Measurements from ENCODE around the gene DCTN5. TPM values are rescaled to one million over a fixed set of nuclear protein-coding genes. Genes with fewer than 3 reads are reported as not detected.

Gene DCTN5
- total RNA-seq, 1 donor from 2014 or later = 93.8 TPM

DNA sequence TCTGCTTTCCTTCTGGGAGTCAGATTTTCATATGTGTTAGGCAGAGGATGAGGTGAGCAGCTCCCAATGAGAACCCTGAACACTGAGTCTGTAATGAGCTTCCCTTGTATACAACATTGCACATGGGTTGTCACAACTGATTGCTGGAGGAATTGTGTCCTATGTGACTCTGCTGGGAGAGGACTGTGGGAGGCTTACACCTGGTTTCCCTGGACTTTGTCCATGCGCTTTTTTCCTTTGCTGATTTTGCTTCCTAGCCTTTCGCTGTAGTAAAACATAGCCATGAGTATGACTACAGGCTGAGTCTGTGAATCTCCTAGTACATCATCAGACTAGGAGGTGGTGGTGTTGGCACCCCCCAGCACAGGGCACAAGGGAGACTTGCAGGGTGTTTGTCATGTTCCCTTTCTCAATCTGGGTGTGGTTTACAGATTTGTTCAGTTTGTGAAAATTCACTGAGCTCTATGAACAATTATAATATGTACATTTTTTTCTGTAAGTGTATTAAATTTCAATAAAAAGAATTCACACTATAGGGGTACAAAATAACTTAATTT lies 35.7 kb downstream of the DCTN5 start:
- TF ChIP-seq, protein P1, sequence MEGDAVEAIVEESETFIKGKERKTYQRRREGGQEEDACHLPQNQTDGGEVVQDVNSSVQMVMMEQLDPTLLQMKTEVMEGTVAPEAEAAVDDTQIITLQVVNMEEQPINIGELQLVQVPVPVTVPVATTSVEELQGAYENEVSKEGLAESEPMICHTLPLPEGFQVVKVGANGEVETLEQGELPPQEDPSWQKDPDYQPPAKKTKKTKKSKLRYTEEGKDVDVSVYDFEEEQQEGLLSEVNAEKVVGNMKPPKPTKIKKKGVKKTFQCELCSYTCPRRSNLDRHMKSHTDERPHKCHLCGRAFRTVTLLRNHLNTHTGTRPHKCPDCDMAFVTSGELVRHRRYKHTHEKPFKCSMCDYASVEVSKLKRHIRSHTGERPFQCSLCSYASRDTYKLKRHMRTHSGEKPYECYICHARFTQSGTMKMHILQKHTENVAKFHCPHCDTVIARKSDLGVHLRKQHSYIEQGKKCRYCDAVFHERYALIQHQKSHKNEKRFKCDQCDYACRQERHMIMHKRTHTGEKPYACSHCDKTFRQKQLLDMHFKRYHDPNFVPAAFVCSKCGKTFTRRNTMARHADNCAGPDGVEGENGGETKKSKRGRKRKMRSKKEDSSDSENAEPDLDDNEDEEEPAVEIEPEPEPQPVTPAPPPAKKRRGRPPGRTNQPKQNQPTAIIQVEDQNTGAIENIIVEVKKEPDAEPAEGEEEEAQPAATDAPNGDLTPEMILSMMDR (IDR thresholded peaks at IDR 0.05; ENCODE audit: unreplicated experiment) = no peak
- Mint-ChIP-seq H3K9me3 (ENCODE audit: unreplicated experiment) (no peaks in the 10 kb centered on the region), H3K27me3 (ENCODE audit: unreplicated experiment) (peaks cover 5% of the 10 kb centered on the region), H3K27ac (ENCODE audit: unreplicated experiment) (peak overlapping the region; percentile 25), H3K4me1 (ENCODE audit: unreplicated experiment) (peaks cover 16% of the 10 kb centered on the region), H3K36me3 (ENCODE audit: low read depth, unreplicated experiment) (peaks cover 17% of the 10 kb centered on the region), H3K4me3 (ENCODE audit: unreplicated experiment) (no peak overlapping the region)
- no peak for DNase-seq (ENCODE audit: low spot score)

DNA sequence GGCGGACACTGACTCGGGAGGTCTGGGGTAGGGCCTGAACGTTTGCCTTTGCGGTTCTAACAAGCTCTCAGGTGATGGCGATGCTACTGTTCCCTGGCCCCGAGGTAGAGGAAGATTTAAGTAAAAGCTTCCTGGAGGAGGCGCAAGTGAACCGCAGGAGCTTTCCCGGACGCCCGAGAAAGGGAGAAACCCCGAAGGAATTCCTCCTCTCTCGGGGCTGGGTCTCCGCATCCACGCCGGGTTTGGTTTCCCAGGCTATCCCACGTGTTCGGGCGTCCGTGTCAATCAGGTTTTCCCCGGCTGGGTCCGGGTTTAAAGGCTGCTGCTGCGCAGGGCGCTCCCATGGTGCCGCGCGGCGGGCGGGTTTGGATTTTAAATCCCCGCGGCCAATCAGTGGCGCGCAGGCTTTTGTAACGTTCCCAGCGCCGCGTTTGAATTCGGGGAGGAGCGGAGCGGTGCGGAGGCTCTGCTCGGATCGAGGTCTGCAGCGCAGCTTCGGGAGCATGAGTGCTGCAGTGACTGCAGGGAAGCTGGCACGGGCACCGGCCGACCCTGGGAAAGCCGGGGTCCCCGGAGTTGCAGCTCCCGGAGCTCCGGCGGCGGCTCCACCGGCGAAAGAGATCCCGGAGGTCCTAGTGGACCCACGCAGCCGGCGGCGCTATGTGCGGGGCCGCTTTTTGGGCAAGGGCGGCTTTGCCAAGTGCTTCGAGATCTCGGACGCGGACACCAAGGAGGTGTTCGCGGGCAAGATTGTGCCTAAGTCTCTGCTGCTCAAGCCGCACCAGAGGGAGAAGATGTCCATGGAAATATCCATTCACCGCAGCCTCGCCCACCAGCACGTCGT lies 37.4 kb downstream of the DCTN5 start, which contains the start of gene PLK1:
Gene PLK1 (plus strand): TSS at position 460 of the 844 bp plus-strand sequence. CDS start 44 bp downstream, at position 504.
- peak within 1 kb of the TSS; percentile 89 for H3K4me3 Mint-ChIP-seq (ENCODE audit: unreplicated experiment)
- H3K9me3 Mint-ChIP-seq (ENCODE audit: unreplicated experiment) = no peaks in the 10 kb centered on the region
- TF ChIP-seq, protein P1 (IDR thresholded peaks at IDR 0.05; ENCODE audit: unreplicated experiment) = no peak
- peak within 1 kb of the TSS; percentile 61 for H3K27ac Mint-ChIP-seq (ENCODE audit: unreplicated experiment)
- peaks cover 15% of the 10 kb centered on the region for H3K36me3 Mint-ChIP-seq (ENCODE audit: low read depth, unreplicated experiment)
- DNase-seq (ENCODE audit: low spot score) = peak; percentile 78
- H3K27me3 Mint-ChIP-seq (ENCODE audit: unreplicated experiment) = peaks cover 5% of the 10 kb centered on the region
- H3K4me1 Mint-ChIP-seq (ENCODE audit: unreplicated experiment) = peaks cover 16% of the 10 kb centered on the region

DNA sequence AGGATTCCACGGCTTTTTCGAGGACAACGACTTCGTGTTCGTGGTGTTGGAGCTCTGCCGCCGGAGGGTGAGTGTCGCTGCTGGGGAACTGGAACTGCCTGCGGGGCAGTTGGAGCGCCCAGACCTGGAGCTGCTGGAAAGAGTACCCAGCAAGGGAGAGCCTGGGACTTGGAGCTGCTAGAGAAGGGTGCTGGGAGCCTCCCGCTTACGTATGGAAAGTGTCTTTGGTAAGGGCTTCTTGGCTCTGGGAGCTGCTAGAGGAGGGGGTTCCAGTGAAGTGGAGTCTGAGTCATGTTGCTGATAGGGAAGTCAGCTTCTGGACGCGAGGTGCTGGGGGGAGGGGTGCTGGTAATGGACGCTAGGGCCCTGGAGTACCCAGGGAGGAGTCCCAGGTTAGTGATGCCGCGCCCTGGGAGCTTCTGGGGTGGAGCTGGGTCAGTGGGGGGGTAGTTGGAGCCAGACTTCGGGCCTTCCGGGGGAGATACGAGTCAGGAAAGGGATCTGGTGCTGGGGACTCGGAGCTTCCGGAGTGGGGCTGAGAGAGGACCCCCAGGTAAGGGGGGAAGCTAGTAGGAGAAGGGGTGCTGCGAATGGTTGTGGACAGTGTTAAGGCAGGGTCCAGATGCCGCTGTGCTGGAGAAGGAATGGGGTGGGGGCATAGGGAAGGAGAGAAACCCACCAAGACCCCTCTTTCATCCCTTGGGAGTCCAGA lies 38.2 kb downstream of the DCTN5 start:
- TF ChIP-seq, protein P1 (IDR thresholded peaks at IDR 0.05; ENCODE audit: unreplicated experiment) = no peak
- H3K36me3 Mint-ChIP-seq (ENCODE audit: low read depth, unreplicated experiment) = peaks cover 19% of the 10 kb centered on the region

DNA sequence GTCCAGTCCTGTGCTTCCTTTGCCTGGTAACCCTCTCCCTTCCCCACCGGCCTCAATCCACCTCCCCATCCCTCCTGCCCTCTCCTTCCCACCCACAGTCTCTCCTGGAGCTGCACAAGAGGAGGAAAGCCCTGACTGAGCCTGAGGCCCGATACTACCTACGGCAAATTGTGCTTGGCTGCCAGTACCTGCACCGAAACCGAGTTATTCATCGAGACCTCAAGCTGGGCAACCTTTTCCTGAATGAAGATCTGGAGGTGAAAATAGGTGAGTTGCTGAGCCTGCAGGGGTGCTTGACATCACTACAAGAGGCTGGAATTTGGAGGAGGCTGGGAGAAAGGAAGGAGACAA lies 38.7 kb downstream of the DCTN5 start:
- H3K36me3 Mint-ChIP-seq (ENCODE audit: low read depth, unreplicated experiment) = peaks cover 17% of the 10 kb centered on the region
- no peak for DNase-seq (ENCODE audit: low spot score)
- TF ChIP-seq, protein P1 (IDR thresholded peaks at IDR 0.05; ENCODE audit: unreplicated experiment) = no peak
- H3K9me3 Mint-ChIP-seq (ENCODE audit: unreplicated experiment) = no peaks in the 10 kb centered on the region
- H3K4me3 Mint-ChIP-seq (ENCODE audit: unreplicated experiment) = peak overlapping the region; percentile 89
- peaks cover 7% of the 10 kb centered on the region for H3K27me3 Mint-ChIP-seq (ENCODE audit: unreplicated experiment)
- H3K4me1 Mint-ChIP-seq (ENCODE audit: unreplicated experiment) = peaks cover 16% of the 10 kb centered on the region
- no peak overlapping the region for H3K27ac Mint-ChIP-seq (ENCODE audit: unreplicated experiment)

More for the DNA sequence above, 38.2 kb downstream of the DCTN5 start:
- no peak for DNase-seq (ENCODE audit: low spot score)
- H3K9me3 Mint-ChIP-seq (ENCODE audit: unreplicated experiment) = no peaks in the 10 kb centered on the region
- H3K4me1 Mint-ChIP-seq (ENCODE audit: unreplicated experiment) = peaks cover 16% of the 10 kb centered on the region
- peak overlapping the region; percentile 89 for H3K4me3 Mint-ChIP-seq (ENCODE audit: unreplicated experiment)
- peak overlapping the region; percentile 61 for H3K27ac Mint-ChIP-seq (ENCODE audit: unreplicated experiment)
- peaks cover 7% of the 10 kb centered on the region for H3K27me3 Mint-ChIP-seq (ENCODE audit: unreplicated experiment)

Data from endothelial cell (in vitro differentiated cells).